Karpas-422 (cell line): ENCODE data around the gene EARS2. TPM values are rescaled to one million over a fixed set of nuclear protein-coding genes. Genes with fewer than 3 reads are reported as not detected.

ENCODE experiments used
- DNase-seq: peaks from one replicate; pipeline ENCODE4 v3.0.0-alpha.2; 2015
- H2AFZ ChIP-seq: fragments of 200-600 bp; sonication (generic); 2 replicates; pipeline ENCODE4 v1.6.1; 2014; ENCODE audit warnings: antibody characterized with exemption, low read length, mixed read lengths
- H3K27ac ChIP-seq: fragments of 200-600 bp; sonication (generic); 2 replicates; pipeline ENCODE4 v1.5.1; 2014; ENCODE audit warnings: mild to moderate bottlenecking, low read length, moderate library complexity
- H3K27me3 ChIP-seq: fragments of 200-600 bp; sonication (generic); 2 replicates; pipeline ENCODE4 v1.6.1; 2014; ENCODE audit warnings: low read length, mixed read lengths
- H3K36me3 ChIP-seq: fragments of 200-600 bp; sonication (generic); 2 replicates; pipeline ENCODE4 v1.6.1; 2014; ENCODE audit warnings: low read length, mixed read lengths; ENCODE audit not compliant: insufficient read depth
- H3K4me1 ChIP-seq: fragments of 200-600 bp; sonication (generic); 2 replicates; pipeline ENCODE4 v1.6.1; 2014; ENCODE audit warnings: mild to moderate bottlenecking, low read length, mixed read lengths
- H3K4me2 ChIP-seq: fragments of 200-600 bp; sonication (generic); 2 replicates; pipeline ENCODE4 v1.6.1; 2014; ENCODE audit warnings: low read length, low read depth, mild to moderate bottlenecking; ENCODE audit not compliant: poor library complexity, severe bottlenecking
- H3K4me3 ChIP-seq: fragments of 200-600 bp; sonication (generic); 2 replicates; pipeline ENCODE4 v1.5.1; 2014; ENCODE audit warnings: mild to moderate bottlenecking, antibody characterized with exemption, low read length, mixed read lengths
- H3K79me2 ChIP-seq: fragments of 200-600 bp; sonication (generic); 2 replicates; pipeline ENCODE4 v1.6.1; 2014; ENCODE audit warnings: mild to moderate bottlenecking, low read length, mixed read lengths
- H3K9ac ChIP-seq: fragments of 200-600 bp; sonication (generic); 2 replicates; pipeline ENCODE4 v1.6.0; 2014; ENCODE audit warnings: low read length
- H3K9me2 ChIP-seq: fragments of 200-600 bp; sonication (generic), shearing (Covaris generic); replicated peaks from 2 replicates; pipeline ENCODE4 v1.6.0; 2014; ENCODE audit warnings: mild to moderate bottlenecking, low read length, moderate library complexity; ENCODE audit not compliant: insufficient read depth
- H3K9me3 ChIP-seq: fragments of 300-700, 200-600 bp; sonication (generic); 2 replicates; pipeline ENCODE4 v1.6.1; 2014; ENCODE audit warnings: low read length, mixed read lengths
- H4K20me1 ChIP-seq: fragments of 200-600 bp; sonication (generic); 2 replicates; pipeline ENCODE4 v1.6.1; 2014; ENCODE audit warnings: mild to moderate bottlenecking, antibody characterized with exemption, low read length, low read depth; ENCODE audit not compliant: insufficient read depth
- total RNA-seq: library from RNA; depleted of rRNA; stranded (reverse); fragments of >200 nt; shearing (Covaris generic); gene quantifications from 2 replicates; pipeline ENCODE4 v1.2.3, GENCODE V29; 2014; ENCODE audit warnings: low replicate concordance

The EARS2 gene
- total RNA-seq, 1 experiment from 2014 or later, result 25.5 TPM

DNA sequence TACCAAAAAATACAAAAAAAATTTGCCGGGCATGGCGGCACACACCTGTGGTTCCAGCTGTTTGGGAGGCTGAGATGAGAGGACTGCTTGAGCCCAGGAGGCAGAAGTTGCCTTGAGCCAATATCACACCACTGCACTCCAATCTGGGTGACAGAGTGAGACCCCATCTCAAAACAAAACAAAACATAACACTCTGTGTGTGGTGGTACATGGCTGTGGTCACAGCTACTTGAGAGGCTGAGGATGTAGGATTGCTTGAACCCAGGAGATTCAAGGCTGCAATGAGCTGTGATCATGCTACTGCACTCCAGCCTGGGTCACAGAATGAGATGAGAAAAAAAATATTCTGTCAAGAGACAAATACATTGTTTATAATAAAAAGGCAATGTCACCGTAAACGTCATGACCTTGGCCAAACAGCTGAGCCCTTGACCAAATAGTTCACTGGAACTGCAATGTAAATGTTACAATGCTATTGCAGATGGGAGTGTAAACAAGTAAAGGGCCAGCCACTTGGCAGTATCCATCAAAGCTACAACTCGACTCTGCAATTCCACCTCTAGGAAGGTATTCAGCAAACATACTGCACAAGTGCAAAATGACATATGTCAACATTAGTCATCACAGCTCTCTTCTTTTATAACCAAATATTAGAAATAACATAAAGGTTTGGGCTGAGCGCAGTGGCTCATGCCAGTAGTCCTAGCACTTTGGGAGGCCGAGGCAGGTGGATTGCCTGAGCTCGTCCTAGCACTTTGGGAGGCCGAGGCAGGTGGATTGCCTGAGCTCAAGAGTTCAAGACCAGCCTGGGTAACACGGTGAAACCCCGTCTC is 16.9 kb downstream of the EARS2 start:
- Histone ChIP-seq H4K20me1 (no peaks in the 10 kb centered on the region), H2AFZ (no peak overlapping the region), H3K4me1 (peaks cover 6% of the 10 kb centered on the region), H3K27me3 (no peaks in the 10 kb centered on the region), H3K4me2 (no peak overlapping the region), H3K9me2 (no peaks in the 10 kb centered on the region), H3K9me3 (no peaks in the 10 kb centered on the region), H3K79me2 (0 out of 2 replicates have a peak, but pooled peaks cover 3% of the 10 kb centered on the region), H3K27ac (no peak overlapping the region), H3K4me3 (no peak overlapping the region), H3K9ac (no peak overlapping the region), H3K36me3 (peaks cover 26% of the 10 kb centered on the region; the same call in 1 of the 2 replicates)
- no peak for DNase-seq

DNA sequence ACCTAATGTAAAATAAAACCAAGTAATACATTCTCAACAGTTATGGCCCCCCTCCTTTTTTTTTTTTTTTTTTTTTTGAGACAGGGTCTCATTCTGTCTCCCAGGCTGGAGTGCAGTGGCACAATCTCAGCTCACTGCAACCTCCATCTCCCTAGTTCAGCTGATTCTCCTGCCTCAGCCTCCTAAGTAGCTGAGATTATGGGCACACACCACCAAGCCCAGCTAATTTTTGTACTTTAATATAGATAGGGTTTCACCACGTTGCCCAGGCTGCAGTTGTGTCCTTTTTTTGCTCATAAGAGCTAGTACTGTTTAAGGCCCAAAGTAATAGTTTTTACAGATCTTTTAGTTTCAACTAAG is 18.3 kb downstream of the EARS2 start:
- Histone ChIP-seq H3K4me3 (no peak overlapping the region), H3K27ac (no peak overlapping the region), H3K9ac (no peak overlapping the region), H2AFZ (no peak overlapping the region), H4K20me1 (no peaks in the 10 kb centered on the region), H3K9me2 (no peaks in the 10 kb centered on the region), H3K79me2 (0 out of 2 replicates have a peak, but pooled peaks cover 3% of the 10 kb centered on the region), H3K4me2 (no peak overlapping the region), H3K4me1 (peaks cover 6% of the 10 kb centered on the region), H3K36me3 (peaks cover 33% of the 10 kb centered on the region; the same call in 1 of the 2 replicates), H3K27me3 (no peaks in the 10 kb centered on the region), H3K9me3 (no peaks in the 10 kb centered on the region)
- DNase-seq, result no peak

DNA sequence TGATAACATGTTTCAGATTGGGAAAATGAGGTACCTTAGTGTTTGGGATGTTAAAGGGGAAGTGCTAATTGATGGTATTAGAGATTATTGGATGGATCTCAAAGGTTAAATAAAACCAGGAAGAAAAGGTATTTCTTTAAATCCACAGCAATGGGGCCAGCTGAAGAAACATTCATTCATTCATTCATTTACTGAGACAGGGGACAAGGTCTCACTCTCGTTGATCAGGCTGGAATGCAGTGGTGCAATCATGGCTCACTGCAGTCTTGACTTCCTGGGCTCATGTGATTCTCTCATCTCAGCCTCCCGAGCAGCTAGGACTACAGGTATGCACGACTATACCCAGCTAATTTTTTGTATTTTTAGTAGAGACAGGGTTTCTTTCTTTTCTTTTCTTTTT is 19.8 kb downstream of the EARS2 start:
- H3K4me3 ChIP-seq, result no peak overlapping the region
- no peak overlapping the region for H3K9ac ChIP-seq
- 0 out of 2 replicates have a peak, but pooled peaks cover 3% of the 10 kb centered on the region for H3K79me2 ChIP-seq
- H3K4me1 ChIP-seq, result peaks cover 6% of the 10 kb centered on the region
- H3K27ac ChIP-seq, result peak overlapping the region; percentile 49; the same call in 1 of the 2 replicates
- H3K36me3 ChIP-seq, result peaks cover 34% of the 10 kb centered on the region
- DNase-seq, result no peak
- H4K20me1 ChIP-seq, result no peaks in the 10 kb centered on the region
- H3K9me3 ChIP-seq, result no peaks in the 10 kb centered on the region
- no peak overlapping the region for H3K4me2 ChIP-seq
- no peaks in the 10 kb centered on the region for H3K27me3 ChIP-seq
- no peak overlapping the region for H2AFZ ChIP-seq
- H3K9me2 ChIP-seq, result no peaks in the 10 kb centered on the region

DNA sequence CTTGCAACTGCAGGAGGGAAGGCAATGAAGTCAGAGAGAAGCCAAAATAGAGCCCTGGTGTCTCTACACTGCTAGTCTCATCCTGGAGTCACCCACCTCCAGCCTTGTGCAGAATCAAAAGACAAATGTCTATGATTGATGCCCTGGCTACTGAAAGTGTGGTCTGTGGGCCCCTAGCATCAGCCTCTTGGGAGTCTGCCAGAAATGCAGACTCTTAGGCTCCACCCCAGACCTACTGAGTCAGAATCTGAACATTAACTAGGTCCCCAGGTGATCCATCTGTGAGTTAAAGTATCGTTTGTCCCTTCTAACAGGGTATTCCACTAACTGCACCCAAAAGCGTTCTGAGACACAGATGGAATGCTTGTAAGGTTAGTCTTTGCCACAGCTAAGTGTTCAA is 21.2 kb downstream of the EARS2 start:
- H3K79me2 ChIP-seq, result no peaks in the 10 kb centered on the region
- no peaks in the 10 kb centered on the region for H3K9me2 ChIP-seq
- H3K4me3 ChIP-seq, result no peak overlapping the region
- H3K36me3 ChIP-seq, result peaks cover 36% of the 10 kb centered on the region
- no peak overlapping the region for H3K9ac ChIP-seq
- H3K4me2 ChIP-seq, result no peak overlapping the region
- no peaks in the 10 kb centered on the region for H3K9me3 ChIP-seq
- peaks cover 6% of the 10 kb centered on the region for H3K4me1 ChIP-seq
- H3K27ac ChIP-seq, result no peak overlapping the region
- DNase-seq, result no peak
- H2AFZ ChIP-seq, result no peak overlapping the region
- no peaks in the 10 kb centered on the region for H3K27me3 ChIP-seq
- H4K20me1 ChIP-seq, result no peaks in the 10 kb centered on the region

DNA sequence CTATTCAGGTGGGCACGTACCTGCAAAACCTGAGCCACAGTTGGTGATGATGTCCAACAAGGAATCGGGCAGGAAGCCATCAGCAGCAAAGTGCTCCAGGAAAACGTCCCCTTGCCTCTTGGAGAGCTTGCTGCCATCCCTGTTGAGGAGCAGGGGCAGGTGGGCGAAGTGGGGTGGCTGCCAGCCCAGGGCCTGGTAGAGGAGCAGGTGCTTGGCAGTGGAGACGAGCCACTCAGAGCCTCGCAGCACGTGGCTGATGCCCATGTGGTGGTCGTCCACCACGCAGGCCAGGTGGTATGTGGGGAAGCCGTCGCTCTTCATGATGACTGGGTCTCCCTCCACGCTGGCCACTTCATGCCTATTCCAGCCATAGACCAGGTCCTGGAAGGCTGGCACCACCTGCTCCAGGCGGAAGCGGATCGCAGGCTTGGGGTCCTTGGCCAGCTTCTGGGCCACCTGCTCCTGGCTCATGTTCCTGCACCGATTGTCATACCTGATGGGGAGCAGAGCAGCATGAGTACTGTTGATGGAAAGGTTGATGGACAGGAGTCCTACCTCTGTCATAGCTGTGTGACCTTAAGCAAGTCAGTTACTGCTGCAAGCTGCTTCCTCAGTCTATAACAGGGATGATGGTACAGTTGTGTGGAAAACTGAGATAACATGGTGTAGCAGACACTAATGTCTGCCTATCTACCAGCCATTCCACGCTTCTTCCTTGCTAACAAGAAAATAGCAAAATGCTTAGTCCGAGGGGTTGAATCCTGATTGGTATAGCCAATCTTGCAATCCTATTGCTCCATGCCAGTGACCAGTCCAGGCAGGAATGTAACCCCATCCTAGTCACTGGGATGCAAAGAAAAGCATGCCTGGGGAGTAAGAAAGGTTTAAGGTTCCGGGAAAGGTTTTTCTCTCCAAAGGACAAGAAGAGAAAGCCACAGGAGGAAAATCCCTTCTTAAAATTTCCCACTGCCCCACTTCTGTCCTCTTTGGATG is 22.0 kb downstream of the EARS2 start:
- Histone ChIP-seq H3K9me3 (no peaks in the 10 kb centered on the region), H3K27me3 (no peaks in the 10 kb centered on the region), H3K27ac (no peak overlapping the region), H3K4me2 (no peak overlapping the region), H3K9me2 (no peaks in the 10 kb centered on the region), H3K4me3 (no peak overlapping the region), H2AFZ (no peak overlapping the region), H3K79me2 (no peaks in the 10 kb centered on the region), H3K4me1 (peaks cover 6% of the 10 kb centered on the region), H3K9ac (no peak overlapping the region), H3K36me3 (peaks cover 34% of the 10 kb centered on the region), H4K20me1 (no peaks in the 10 kb centered on the region)
- DNase-seq, result no peak

DNA sequence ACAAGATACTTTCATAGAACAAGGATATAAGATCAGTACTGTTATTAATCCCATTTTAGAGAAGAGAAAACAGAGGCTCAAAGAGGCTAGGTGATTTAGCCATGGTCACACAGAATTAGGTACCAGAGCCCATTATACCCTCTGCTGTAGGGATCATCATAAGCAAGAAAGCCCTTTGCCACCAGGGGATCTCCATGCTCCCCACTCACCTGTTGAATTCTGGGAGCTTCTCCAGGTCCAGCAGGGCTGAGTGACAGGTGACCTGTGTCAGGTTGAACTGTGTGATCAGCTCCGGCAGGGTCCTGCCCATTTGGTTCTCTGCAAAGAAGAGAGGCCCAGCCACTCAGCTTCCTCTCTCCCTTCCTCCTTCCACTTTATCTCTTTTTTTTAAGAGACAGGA is 24.7 kb downstream of the EARS2 start:
- peaks cover 30% of the 10 kb centered on the region for H3K36me3 ChIP-seq
- no peak overlapping the region for H3K27ac ChIP-seq
- peaks cover 6% of the 10 kb centered on the region for H3K4me1 ChIP-seq
- no peak overlapping the region for H2AFZ ChIP-seq
- DNase-seq, result peak; percentile 21
- no peaks in the 10 kb centered on the region for H4K20me1 ChIP-seq
- H3K79me2 ChIP-seq, result no peaks in the 10 kb centered on the region
- no peak overlapping the region for H3K4me2 ChIP-seq
- no peak overlapping the region for H3K9ac ChIP-seq
- no peaks in the 10 kb centered on the region for H3K9me2 ChIP-seq
- H3K9me3 ChIP-seq, result no peaks in the 10 kb centered on the region
- no peaks in the 10 kb centered on the region for H3K27me3 ChIP-seq
- H3K4me3 ChIP-seq, result no peak overlapping the region

DNA sequence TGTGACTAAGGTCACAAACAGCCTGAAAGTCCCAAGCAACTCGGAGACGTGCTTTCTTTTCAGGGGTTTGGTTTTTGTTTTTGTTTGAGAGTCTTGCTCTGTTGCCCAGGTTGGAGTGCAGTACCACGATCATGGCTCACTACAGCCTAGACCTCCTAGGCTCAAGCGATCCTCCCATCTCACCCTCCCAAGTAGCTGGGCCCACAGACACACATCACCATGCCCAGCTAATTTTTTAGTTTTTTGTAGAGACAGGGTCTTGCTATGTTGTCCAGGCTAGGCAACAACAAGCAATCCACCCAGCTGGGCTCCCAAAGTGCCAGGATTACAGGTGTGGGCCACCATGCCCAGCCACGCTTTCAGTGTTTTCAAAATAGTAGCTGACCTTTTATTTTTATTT is 27.1 kb downstream of the EARS2 start:
- Histone ChIP-seq H3K9me2 (no peaks in the 10 kb centered on the region), H3K9ac (no peak overlapping the region), H4K20me1 (no peaks in the 10 kb centered on the region), H3K4me2 (no peak overlapping the region), H3K79me2 (no peaks in the 10 kb centered on the region), H3K27me3 (no peaks in the 10 kb centered on the region), H3K4me1 (no peaks in the 10 kb centered on the region), H3K4me3 (no peak overlapping the region), H3K27ac (no peak overlapping the region), H3K36me3 (peaks cover 32% of the 10 kb centered on the region), H2AFZ (no peak overlapping the region), H3K9me3 (no peaks in the 10 kb centered on the region)
- DNase-seq, result no peak
